Spleen (tissue), 11 donors: Measurements from ENCODE around the gene LCT. TPM values are rescaled to one million over a fixed set of nuclear protein-coding genes. Genes with fewer than 3 reads are reported as not detected.

Experiments used
- DNase-seq: peaks from one replicate; pipeline ENCODE4 v3.0.0-alpha.2; 2020
- H3K27ac ChIP-seq, 8 donors: fragments of 200-600 bp; sonication (generic) in 7 of 8; 1 replicate in 4 of 8; 2 replicates in 4 of 8; pipeline versions ENCODE4 v1.5.0 to v1.8.0; 2016 to 2021; ENCODE audit warnings: inconsistent platforms in 4 of 8, mild to moderate bottlenecking in 4 of 8, moderate library complexity in 1 of 8
- H3K27me3 ChIP-seq, 7 donors: fragments of 200-600 bp; sonication (generic) in 6 of 7; replicated peaks in 1 of 7; 1 replicate in 4 of 7; 2 replicates in 3 of 7; pipeline versions ENCODE4 v1.5.0 to v1.8.0; 2016 to 2021; ENCODE audit warnings: inconsistent platforms in 3 of 7, mild to moderate bottlenecking in 1 of 7
- H3K36me3 ChIP-seq, 6 donors: fragments of 200-600 bp; sonication (generic) in 5 of 6; 1 replicate in 4 of 6; 2 replicates in 2 of 6; pipeline versions ENCODE4 v1.5.0 to v1.8.0; 2016 to 2021; ENCODE audit warnings: inconsistent platforms in 2 of 6
- H3K4me1 ChIP-seq, 6 donors: fragments of 200-600 bp; sonication (generic) in 5 of 6; 1 replicate in 3 of 6; 2 replicates in 3 of 6; pipeline versions ENCODE4 v1.5.0 to v1.8.0; 2016 to 2021; ENCODE audit warnings: inconsistent platforms in 3 of 6
- H3K4me3 ChIP-seq, 8 donors: fragments of 200-600 bp; sonication (generic) in 7 of 8; 1 replicate in 4 of 8; 2 replicates in 4 of 8; pipeline versions ENCODE4 v1.5.0 to v1.8.0; 2016 to 2021; ENCODE audit warnings: inconsistent platforms in 4 of 8, mild to moderate bottlenecking in 4 of 8, moderate library complexity in 2 of 8
- H3K9me3 ChIP-seq, 8 donors: fragments of 200-600 bp; sonication (generic) in 7 of 8; 1 replicate in 4 of 8; 2 replicates in 4 of 8; pipeline versions ENCODE4 v1.5.0 to v1.8.0; 2016 to 2021; ENCODE audit warnings: inconsistent platforms in 4 of 8
- POLR2A ChIP-seq, 3 donors: fragments of 450-650 bp; IDR thresholded peaks; one replicate each; pipeline ENCODE4 v1.5.1; 2017; ENCODE audit warnings: antibody characterized with exemption in 3 of 3, mild to moderate bottlenecking in 1 of 3
- POLR2AphosphoS5 ChIP-seq, 3 donors: sonication (generic); formaldehyde crosslinking; IDR thresholded peaks; one replicate each; pipeline ENCODE4 v1.5.1; 2017; ENCODE audit warnings: antibody characterized with exemption in 3 of 3
- WGBS, 5 donors: extraction: QIAGEN DNeasy Blood & Tissue Kit in 3 of 5; methylation state at CpG; one replicate each; pipeline versions ENCODE4 v1.1.5 to v1.1.7; 2013 to 2018; 5-methylcytosine and 5-hydroxymethylcytosine counted together
- intact Hi-C: fragments of 100-400 bp; cut with DNase I; formaldehyde crosslinking; loops from one replicate; pipeline ENCODE4 v1.15.0; 2023; ENCODE audit warnings: low total_unique reads
- polyA plus RNA-seq, 3 donors: library from polyadenylated mRNA; stranded (reverse); fragments of 200-250 nt; gene quantifications; one replicate each; pipeline ENCODE4 v1.2.1, GENCODE V29; 2013
- total RNA-seq, 7 donors: library from RNA; depleted of rRNA in 3 of 7; stranded (reverse); fragments of >200 nt in 3 of 7; fragmentation: NEBNext Ultra II Directional in 4 of 7; extraction: Animal tissue kit (Norgen Biotek cat#: 25700) in 4 of 7; gene quantifications; one replicate each; pipeline versions ENCODE4 v1.1.0 to v1.2.1, GENCODE V29; 2016 to 2021
- TF ChIP-seq, protein P1 (sequence below), 11 experiments: fragments of 200-600 bp in 7 of 11; fragments of 450-650 bp in 4 of 11; sonication (generic) in 4 of 11; IDR thresholded peaks in 8 of 11; conservative IDR thresholded peaks in 3 of 11; 1 replicate in 7 of 11; 2 replicates in 4 of 11; pipeline versions ENCODE4 v1.4.0 to v1.8.0; 2016 to 2021; ENCODE audit warnings: antibody characterized with exemption in 11 of 11, inconsistent platforms in 4 of 11, mild to moderate bottlenecking in 1 of 11
- donor health status: healthy with polysubstance abuse.
- donor health status: DM: no; HTN: no; CAD: no; lungs with moderate emphysema.
- donor health status: DM: no; HTN: no; CAD: no.
- donor health status: Bipolar disorder and iron deficiency.
- donor health status: healthy.
- donor health status: DM: no; HTN: no; CAD: no.
- donor health status: DM: yes; HTN: yes; CAD: no.

LCT gene
- total and polyA plus RNA-seq, 10 donors, result 0.02 to 0.19 (median 0.06) TPM; not detected in 3

DNA sequence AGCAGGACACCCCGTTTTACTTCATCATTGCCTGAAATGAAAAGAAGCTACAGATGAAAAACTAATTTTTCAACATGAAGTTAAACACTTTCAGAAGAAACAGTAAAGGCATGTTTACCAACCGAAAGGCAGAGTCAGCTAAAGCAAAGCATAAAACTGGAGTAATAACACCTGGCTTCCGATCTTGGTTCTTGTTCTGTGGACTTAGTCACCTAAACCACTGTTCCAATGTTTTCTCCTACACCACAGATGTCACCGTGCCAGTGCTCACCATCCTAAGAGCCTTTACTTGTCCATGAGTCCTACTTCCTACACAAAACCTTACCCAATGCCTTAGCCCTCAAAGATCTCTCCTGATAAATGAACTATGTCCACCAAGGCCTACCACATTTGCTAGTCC lies 25.7 kb upstream of the LCT start:
- 91 to 98% (median 97%) methylated on average over 4 of the region's 4 CpGs for WGBS, 5 donors
- Histone ChIP-seq H3K27ac (no peak overlapping the region), H3K36me3 (peaks cover 0 to 100% (median 56%) of the 10 kb centered on the region in 6 donors), H3K4me1 (no peaks in the 10 kb centered on the region), H3K4me3 (no peak overlapping the region), H3K9me3 (no peaks in the 10 kb centered on the region), H3K27me3 (no peaks in the 10 kb centered on the region)
- intact Hi-C loops, result no loop called here
- no peak for DNase-seq
- no peak for TF ChIP-seq POLR2AphosphoS5 (IDR thresholded peaks at IDR 0.05)
- TF ChIP-seq POLR2A (IDR thresholded peaks at IDR 0.05), result no peak
- TF ChIP-seq, protein P1, sequence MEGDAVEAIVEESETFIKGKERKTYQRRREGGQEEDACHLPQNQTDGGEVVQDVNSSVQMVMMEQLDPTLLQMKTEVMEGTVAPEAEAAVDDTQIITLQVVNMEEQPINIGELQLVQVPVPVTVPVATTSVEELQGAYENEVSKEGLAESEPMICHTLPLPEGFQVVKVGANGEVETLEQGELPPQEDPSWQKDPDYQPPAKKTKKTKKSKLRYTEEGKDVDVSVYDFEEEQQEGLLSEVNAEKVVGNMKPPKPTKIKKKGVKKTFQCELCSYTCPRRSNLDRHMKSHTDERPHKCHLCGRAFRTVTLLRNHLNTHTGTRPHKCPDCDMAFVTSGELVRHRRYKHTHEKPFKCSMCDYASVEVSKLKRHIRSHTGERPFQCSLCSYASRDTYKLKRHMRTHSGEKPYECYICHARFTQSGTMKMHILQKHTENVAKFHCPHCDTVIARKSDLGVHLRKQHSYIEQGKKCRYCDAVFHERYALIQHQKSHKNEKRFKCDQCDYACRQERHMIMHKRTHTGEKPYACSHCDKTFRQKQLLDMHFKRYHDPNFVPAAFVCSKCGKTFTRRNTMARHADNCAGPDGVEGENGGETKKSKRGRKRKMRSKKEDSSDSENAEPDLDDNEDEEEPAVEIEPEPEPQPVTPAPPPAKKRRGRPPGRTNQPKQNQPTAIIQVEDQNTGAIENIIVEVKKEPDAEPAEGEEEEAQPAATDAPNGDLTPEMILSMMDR (IDR thresholded peaks at IDR 0.05 in 8 of 11, conservative IDR thresholded peaks at IDR 0.05 in 3 of 11), result no peak

DNA sequence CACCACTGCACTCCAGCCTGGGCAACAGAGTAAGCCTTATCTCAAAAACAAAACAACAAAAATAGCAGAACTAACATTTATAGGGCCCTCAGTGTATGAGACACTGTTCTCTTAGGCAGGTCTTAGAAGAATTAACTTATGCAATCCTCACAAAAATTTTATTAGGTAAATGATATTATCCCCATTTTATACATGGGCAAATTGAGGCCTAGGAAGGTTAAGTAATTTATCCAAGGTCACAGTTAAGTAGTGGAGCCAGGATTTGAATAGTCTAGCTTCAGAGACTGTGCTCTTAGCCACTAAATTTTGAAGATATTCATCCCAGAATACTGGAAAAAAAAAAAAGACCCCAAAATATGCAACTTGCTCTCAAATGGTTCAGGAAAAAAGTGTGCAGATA lies 16.4 kb upstream of the LCT start:
- Histone ChIP-seq H3K4me3 (no peak overlapping the region), H3K27ac (no peak overlapping the region), H3K9me3 (no peaks in the 10 kb centered on the region), H3K27me3 (no peaks in the 10 kb centered on the region), H3K36me3 (peaks cover 0 to 100% (median 36%) of the 10 kb centered on the region in 6 donors), H3K4me1 (no peaks in the 10 kb centered on the region)
- intact Hi-C loops, result no loop called here
- TF ChIP-seq, protein P1 (IDR thresholded peaks at IDR 0.05 in 8 of 11, conservative IDR thresholded peaks at IDR 0.05 in 3 of 11), result no peak
- TF ChIP-seq POLR2AphosphoS5 (IDR thresholded peaks at IDR 0.05) (no peak), POLR2A (IDR thresholded peaks at IDR 0.05) (no peak)
- DNase-seq, result no peak

DNA sequence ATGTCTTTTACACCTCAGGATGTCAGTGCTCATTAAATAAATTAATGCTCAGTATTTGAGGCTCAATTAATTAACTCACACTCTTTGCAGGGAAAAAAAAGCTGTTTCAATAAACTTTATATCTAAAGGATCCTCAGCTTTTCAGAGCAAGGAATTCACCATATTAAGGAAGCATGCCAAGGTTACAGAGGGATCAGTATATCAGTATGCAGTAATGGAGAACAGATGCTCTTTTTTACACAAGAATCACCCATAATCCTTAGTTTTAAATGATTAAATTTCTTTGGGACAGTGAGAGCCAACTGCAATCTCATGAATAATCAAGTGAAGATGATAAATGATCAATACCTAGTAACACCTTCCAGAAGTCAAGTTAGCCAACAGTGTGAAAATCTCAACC lies 14.9 kb upstream of the LCT start:
- Histone ChIP-seq H3K4me3 (no peak overlapping the region), H3K27ac (no peak overlapping the region), H3K4me1 (no peaks in the 10 kb centered on the region), H3K9me3 (no peaks in the 10 kb centered on the region), H3K36me3 (peaks cover 0 to 100% (median 30%) of the 10 kb centered on the region in 6 donors), H3K27me3 (no peaks in the 10 kb centered on the region)
- TF ChIP-seq, protein P1 (IDR thresholded peaks at IDR 0.05 in 8 of 11, conservative IDR thresholded peaks at IDR 0.05 in 3 of 11), result no peak
- TF ChIP-seq POLR2A (IDR thresholded peaks at IDR 0.05) (no peak), POLR2AphosphoS5 (IDR thresholded peaks at IDR 0.05) (no peak)
- no peak for DNase-seq
- intact Hi-C loops, result no loop called here

DNA sequence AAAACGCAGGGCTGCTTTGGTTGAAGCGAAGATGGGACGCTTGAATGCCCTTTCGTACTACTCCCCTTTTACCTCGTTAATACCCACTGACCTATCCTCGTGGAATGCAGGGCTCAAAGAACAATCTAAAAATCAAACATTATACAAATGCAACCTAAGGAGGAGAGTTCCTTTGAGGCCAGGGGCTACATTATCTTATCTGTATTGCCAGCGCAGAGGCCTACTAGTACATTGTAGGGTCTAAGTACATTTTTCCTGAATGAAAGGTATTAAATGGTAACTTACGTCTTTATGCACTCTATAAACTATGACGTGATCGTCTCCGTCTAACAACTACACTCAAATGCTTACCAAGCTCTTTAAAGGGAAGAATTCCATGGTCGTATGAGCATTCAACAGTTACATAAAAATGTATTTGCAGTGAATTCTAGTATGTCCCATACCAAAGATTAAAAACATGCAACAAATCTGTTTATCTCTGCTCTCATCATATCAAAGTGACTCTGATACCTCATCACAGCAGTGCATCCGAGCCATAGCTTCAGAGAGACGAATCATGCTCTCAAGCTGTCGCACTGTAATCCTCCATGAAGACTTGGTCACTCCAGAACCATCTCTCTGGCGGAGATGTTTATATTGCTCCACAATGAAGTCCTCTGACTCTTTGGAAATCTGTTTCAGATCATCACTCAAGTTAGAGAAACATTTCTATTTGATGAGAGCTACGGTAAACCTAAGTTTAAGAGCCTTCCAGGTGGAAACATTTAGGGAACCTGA lies 14.1 kb upstream of the LCT start:
- no peak overlapping the region for H3K27ac ChIP-seq
- no peak overlapping the region for H3K4me3 ChIP-seq
- DNase-seq, result no peak
- WGBS, 5 donors, result 89 to 91% (median 90%) methylated on average over 17 of the region's 17 CpGs
- peaks cover 3 to 100% (median 30%) of the 10 kb centered on the region in 6 donors for H3K36me3 ChIP-seq
- intact Hi-C loops, result no loop called here
- TF ChIP-seq POLR2AphosphoS5 (IDR thresholded peaks at IDR 0.05) (no peak), POLR2A (IDR thresholded peaks at IDR 0.05) (no peak)
- TF ChIP-seq, protein P1 (IDR thresholded peaks at IDR 0.05 in 8 of 11, conservative IDR thresholded peaks at IDR 0.05 in 3 of 11), result no peak
- no peaks in the 10 kb centered on the region for H3K4me1 ChIP-seq
- no peaks in the 10 kb centered on the region for H3K9me3 ChIP-seq
- no peaks in the 10 kb centered on the region for H3K27me3 ChIP-seq
